DOHH2 (cell line): ENCODE data around the gene HPS3.

Experiments used
- H3F3A ChIP-seq: fragments of 200-600 bp; sonication (generic), shearing (Covaris generic); 2 replicates; pipeline ENCODE4 v1.6.0; 2016; ENCODE audit warnings: antibody characterized with exemption, mild to moderate bottlenecking; ENCODE audit not compliant: control insufficient read depth, insufficient read depth
- H3K27ac ChIP-seq: fragments of 200-600 bp; sonication (generic); 2 replicates; pipeline ENCODE4 v1.5.1; 2014; ENCODE audit warnings: low read depth, mild to moderate bottlenecking, low read length, moderate library complexity
- H3K27me3 ChIP-seq: fragments of 200-600 bp; sonication (generic); 2 replicates; pipeline ENCODE4 v1.6.1; 2014; ENCODE audit warnings: mild to moderate bottlenecking, low read length, mixed read lengths; ENCODE audit not compliant: control insufficient read depth
- H3K36me3 ChIP-seq: fragments of 200-600 bp; sonication (generic); 2 replicates; pipeline ENCODE4 v1.6.1; 2014; ENCODE audit warnings: mild to moderate bottlenecking, low read length, moderate library complexity, mixed read lengths; ENCODE audit not compliant: control insufficient read depth
- H3K4me1 ChIP-seq: fragments of 200-600 bp; sonication (generic); 2 replicates; pipeline ENCODE4 v1.6.1; 2014; ENCODE audit warnings: mild to moderate bottlenecking, low read length, mixed read lengths; ENCODE audit not compliant: control insufficient read depth
- H3K4me2 ChIP-seq: fragments of 200-600 bp; sonication (generic); 2 replicates; pipeline ENCODE4 v1.6.0; 2014; ENCODE audit warnings: mild to moderate bottlenecking, low read length, moderate library complexity
- H3K4me3 ChIP-seq: fragments of 200-600 bp; sonication (generic); 2 replicates; pipeline ENCODE4 v1.5.1; 2014; ENCODE audit warnings: mild to moderate bottlenecking, low read length, mixed read lengths
- H3K79me2 ChIP-seq: fragments of 200-600 bp; sonication (generic); 2 replicates; pipeline ENCODE4 v1.6.1; 2014; ENCODE audit warnings: mild to moderate bottlenecking, low read length, mixed read lengths; ENCODE audit not compliant: control insufficient read depth
- H3K9me2 ChIP-seq: fragments of 200-600 bp; sonication (generic); replicated peaks from 2 replicates; pipeline ENCODE4 v1.6.1; 2014; ENCODE audit warnings: mild to moderate bottlenecking, low read length, mixed read lengths; ENCODE audit not compliant: control insufficient read depth
- H3K9me3 ChIP-seq: fragments of 200-600 bp; sonication (generic); 2 replicates; pipeline ENCODE4 v1.6.1; 2014; ENCODE audit warnings: antibody characterized with exemption, low read length, mixed read lengths; ENCODE audit not compliant: control insufficient read depth, insufficient read depth
- H4K20me1 ChIP-seq: fragments of 200-600 bp; sonication (generic); 2 replicates; pipeline ENCODE4 v1.6.0; 2014; ENCODE audit warnings: low read depth, mild to moderate bottlenecking, antibody characterized with exemption, low read length, moderate library complexity; ENCODE audit not compliant: control insufficient read depth, insufficient read depth
- EZH2phosphoT487 ChIP-seq: fragments of 200-600 bp; sonication (generic); IDR thresholded peaks from 2 replicates; pipeline ENCODE4 v1.6.1; 2017; ENCODE audit warnings: borderline replicate concordance, mild to moderate bottlenecking, antibody characterized with exemption, low read length, moderate library complexity, mixed read lengths
- TF ChIP-seq, protein P1 (sequence below): fragments of 200-600 bp; sonication (generic); IDR thresholded peaks from one replicate; pipeline ENCODE4 v1.5.1; 2014; ENCODE audit warnings: antibody characterized with exemption, mild to moderate bottlenecking, low read depth, low read length; ENCODE audit not compliant: poor library complexity, severe bottlenecking

Gene HPS3

DNA sequence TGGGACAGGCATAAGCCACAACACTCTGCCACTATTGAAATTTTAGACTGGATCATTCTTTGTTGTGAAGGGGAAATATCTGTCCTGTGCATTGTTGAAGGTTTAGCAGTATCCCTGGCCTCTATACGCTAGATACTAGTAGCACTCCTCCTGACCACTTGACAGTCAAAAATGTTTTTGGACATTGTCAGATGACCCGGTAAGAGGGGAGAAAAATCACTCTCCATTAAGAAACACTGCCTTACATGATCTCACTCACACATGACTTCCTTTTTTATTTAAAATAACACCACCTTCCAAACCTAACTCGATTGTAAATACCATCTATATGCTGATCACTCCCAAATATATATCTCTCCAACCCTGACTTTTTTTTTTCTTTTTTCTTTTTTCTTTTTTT is 27.8 kb upstream of the HPS3 start:
- no peaks in the 10 kb centered on the region for H3K79me2 ChIP-seq
- no peaks in the 10 kb centered on the region for H4K20me1 ChIP-seq
- H3K4me3 ChIP-seq, result no peak overlapping the region
- no peaks in the 10 kb centered on the region for H3K36me3 ChIP-seq
- H3K4me2 ChIP-seq, result no peak overlapping the region
- TF ChIP-seq, protein P1, sequence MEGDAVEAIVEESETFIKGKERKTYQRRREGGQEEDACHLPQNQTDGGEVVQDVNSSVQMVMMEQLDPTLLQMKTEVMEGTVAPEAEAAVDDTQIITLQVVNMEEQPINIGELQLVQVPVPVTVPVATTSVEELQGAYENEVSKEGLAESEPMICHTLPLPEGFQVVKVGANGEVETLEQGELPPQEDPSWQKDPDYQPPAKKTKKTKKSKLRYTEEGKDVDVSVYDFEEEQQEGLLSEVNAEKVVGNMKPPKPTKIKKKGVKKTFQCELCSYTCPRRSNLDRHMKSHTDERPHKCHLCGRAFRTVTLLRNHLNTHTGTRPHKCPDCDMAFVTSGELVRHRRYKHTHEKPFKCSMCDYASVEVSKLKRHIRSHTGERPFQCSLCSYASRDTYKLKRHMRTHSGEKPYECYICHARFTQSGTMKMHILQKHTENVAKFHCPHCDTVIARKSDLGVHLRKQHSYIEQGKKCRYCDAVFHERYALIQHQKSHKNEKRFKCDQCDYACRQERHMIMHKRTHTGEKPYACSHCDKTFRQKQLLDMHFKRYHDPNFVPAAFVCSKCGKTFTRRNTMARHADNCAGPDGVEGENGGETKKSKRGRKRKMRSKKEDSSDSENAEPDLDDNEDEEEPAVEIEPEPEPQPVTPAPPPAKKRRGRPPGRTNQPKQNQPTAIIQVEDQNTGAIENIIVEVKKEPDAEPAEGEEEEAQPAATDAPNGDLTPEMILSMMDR, result no peak
- no peak for TF ChIP-seq EZH2phosphoT487
- H3K9me2 ChIP-seq, result no peaks in the 10 kb centered on the region
- no peak overlapping the region for H3K27ac ChIP-seq
- 0 out of 2 replicates have a peak, but pooled peaks cover 3% of the 10 kb centered on the region for H3K27me3 ChIP-seq
- H3K9me3 ChIP-seq, result no peaks in the 10 kb centered on the region
- H3K4me1 ChIP-seq, result no peaks in the 10 kb centered on the region
- no peaks in the 10 kb centered on the region for H3F3A ChIP-seq

DNA sequence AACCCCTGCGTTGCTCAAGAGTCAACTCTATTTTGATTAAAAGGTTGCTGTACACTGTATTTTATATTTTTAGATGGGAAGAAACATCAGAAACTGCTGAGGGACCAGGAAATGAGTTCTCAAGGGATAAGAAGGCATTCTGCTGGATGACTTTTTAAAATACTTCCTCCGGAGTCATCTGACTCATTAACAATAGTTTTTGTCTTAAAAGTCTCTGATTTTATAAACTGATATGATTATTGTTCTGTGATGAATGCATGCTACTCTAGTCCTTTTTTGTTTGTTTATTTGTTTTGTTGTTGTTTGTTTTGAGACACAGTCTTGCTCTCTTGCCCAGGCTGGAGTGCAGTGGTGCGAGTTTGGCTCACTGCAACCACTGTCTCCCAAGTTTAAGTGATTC is 25.0 kb upstream of the HPS3 start:
- Histone ChIP-seq H4K20me1 (no peaks in the 10 kb centered on the region), H3K27me3 (0 out of 2 replicates have a peak, but pooled peaks cover 3% of the 10 kb centered on the region), H3K79me2 (no peaks in the 10 kb centered on the region), H3K9me2 (no peaks in the 10 kb centered on the region), H3K4me3 (no peak overlapping the region), H3K4me2 (no peak overlapping the region), H3K9me3 (no peaks in the 10 kb centered on the region), H3K36me3 (no peaks in the 10 kb centered on the region), H3F3A (no peaks in the 10 kb centered on the region), H3K4me1 (no peaks in the 10 kb centered on the region), H3K27ac (no peak overlapping the region)
- TF ChIP-seq, protein P1, result no peak
- no peak for TF ChIP-seq EZH2phosphoT487

DNA sequence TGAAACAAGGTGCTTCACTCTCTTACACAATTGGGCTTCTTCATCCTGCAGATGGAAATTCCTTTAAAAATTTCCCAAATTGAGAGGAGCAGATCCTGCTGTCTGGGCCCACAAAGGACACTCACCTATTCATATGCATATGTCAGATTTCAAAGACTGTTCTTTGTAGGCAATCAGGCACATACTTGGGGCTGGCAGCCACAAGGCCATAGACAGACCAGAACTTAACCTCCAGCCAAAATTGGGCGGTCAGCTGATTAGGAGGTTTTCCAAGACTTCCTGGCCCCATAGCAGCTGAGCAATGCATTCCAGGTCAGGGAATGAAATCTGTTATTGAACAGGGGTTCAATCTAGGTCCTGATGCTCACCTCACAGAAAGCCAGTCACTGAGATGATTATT is 15.0 kb upstream of the HPS3 start:
- H3K9me2 ChIP-seq, result no peaks in the 10 kb centered on the region
- H3F3A ChIP-seq, result no peaks in the 10 kb centered on the region
- no peak overlapping the region for H3K4me2 ChIP-seq
- no peaks in the 10 kb centered on the region for H4K20me1 ChIP-seq
- H3K36me3 ChIP-seq, result no peaks in the 10 kb centered on the region
- no peaks in the 10 kb centered on the region for H3K27me3 ChIP-seq
- TF ChIP-seq, protein P1, result no peak
- TF ChIP-seq EZH2phosphoT487, result no peak
- H3K9me3 ChIP-seq, result no peaks in the 10 kb centered on the region
- no peak overlapping the region for H3K4me3 ChIP-seq
- no peaks in the 10 kb centered on the region for H3K79me2 ChIP-seq
- H3K4me1 ChIP-seq, result no peaks in the 10 kb centered on the region
- H3K27ac ChIP-seq, result no peak overlapping the region

DNA sequence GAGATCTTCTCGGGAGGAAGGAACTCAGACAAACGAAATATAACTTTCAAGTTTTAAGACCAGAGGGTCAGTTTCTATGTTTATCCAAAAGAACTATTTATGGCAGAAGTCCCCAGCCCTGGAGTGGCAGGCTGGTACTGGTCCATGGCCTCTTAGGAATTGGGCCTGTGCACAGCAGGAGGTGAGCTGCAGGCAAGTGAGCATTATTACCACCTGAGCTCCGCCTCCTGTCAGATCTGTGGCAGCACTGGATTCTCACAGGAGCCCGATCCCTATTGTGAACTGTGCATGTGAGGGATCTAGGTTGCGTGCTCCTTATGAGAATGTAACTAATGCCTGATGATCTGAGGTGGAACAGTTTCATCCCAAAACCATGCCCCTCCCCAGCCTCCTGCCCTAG is 14.3 kb upstream of the HPS3 start:
- H3K4me3 ChIP-seq, result no peak overlapping the region
- H3K4me1 ChIP-seq, result no peaks in the 10 kb centered on the region
- no peaks in the 10 kb centered on the region for H3K9me3 ChIP-seq
- no peak overlapping the region for H3K4me2 ChIP-seq
- H3F3A ChIP-seq, result no peaks in the 10 kb centered on the region
- no peaks in the 10 kb centered on the region for H4K20me1 ChIP-seq
- no peak overlapping the region for H3K27ac ChIP-seq
- no peaks in the 10 kb centered on the region for H3K79me2 ChIP-seq
- H3K36me3 ChIP-seq, result no peaks in the 10 kb centered on the region
- no peaks in the 10 kb centered on the region for H3K27me3 ChIP-seq
- no peak for TF ChIP-seq EZH2phosphoT487
- TF ChIP-seq, protein P1, result no peak
- no peaks in the 10 kb centered on the region for H3K9me2 ChIP-seq
